Spinal cord (tissue), 10 donors: Measurements from ENCODE around the gene SLCO4A1. TPM values are rescaled to one million over a fixed set of nuclear protein-coding genes. Genes with fewer than 3 reads are reported as not detected.
A peak's percentile ranks its signal among the peaks of the same experiment; 100 is the strongest.
"Not testable (repeated sequence)": the region's sequence is repeated elsewhere in the genome, so short reads cannot be mapped to it uniquely, and the experiment has no call there.

Experiments
- DNase-seq, 6 donors: peaks; one replicate each; pipeline versions ENCODE4 v3.0.0 to v3.0.0-alpha.2; 2013 to 2015; ENCODE audit warnings: low spot score in 6 of 6, low read depth in 4 of 6
- H3K27ac ChIP-seq: one replicate; pipeline ENCODE4 v1.5.1; 2013; ENCODE audit warnings: low read depth, low read length, control low read depth
- H3K27me3 ChIP-seq: one replicate; pipeline ENCODE4 v1.6.1; 2013; ENCODE audit warnings: low read length; ENCODE audit not compliant: control insufficient read depth, insufficient read depth
- H3K36me3 ChIP-seq: one replicate; pipeline ENCODE4 v1.6.1; 2013; ENCODE audit warnings: low read length; ENCODE audit not compliant: control insufficient read depth, insufficient read depth
- H3K4me1 ChIP-seq: one replicate; pipeline ENCODE4 v1.6.1; 2013; ENCODE audit warnings: low read length; ENCODE audit not compliant: control insufficient read depth, insufficient read depth
- H3K4me3 ChIP-seq: one replicate; pipeline ENCODE4 v1.5.1; 2013; ENCODE audit warnings: low read depth, low read length, control low read depth
- H3K9me3 ChIP-seq: one replicate; pipeline ENCODE4 v1.6.1; 2013; ENCODE audit warnings: low read length; ENCODE audit not compliant: control insufficient read depth, insufficient read depth
- WGBS: methylation state at CpG from one replicate; pipeline ENCODE4 v1.1.5; 2013; ENCODE audit warnings: missing lambda C conversion rate; ENCODE audit not compliant: insufficient coverage; 5-methylcytosine and 5-hydroxymethylcytosine counted together
- polyA plus RNA-seq, 2 donors: library from polyadenylated mRNA; unstranded; fragments of 120-200 nt; gene quantifications; one replicate each; pipeline ENCODE4 v1.2.1, GENCODE V29; 2013; ENCODE audit not compliant: insufficient read length in 2 of 2
- total RNA-seq, 2 donors: library from RNA; depleted of rRNA in 1 of 2; stranded (reverse); fragments of 120-200 nt in 1 of 2; fragments of >200 nt in 1 of 2; gene quantifications; one replicate each; pipeline versions ENCODE4 v1.2.3 to v1.2.4, GENCODE V29; 2013 to 2014
- donor health status: healthy.

Gene SLCO4A1
- total and polyA plus RNA-seq, 4 donors: 2.3 to 12.1 (median 5.8) TPM

DNA sequence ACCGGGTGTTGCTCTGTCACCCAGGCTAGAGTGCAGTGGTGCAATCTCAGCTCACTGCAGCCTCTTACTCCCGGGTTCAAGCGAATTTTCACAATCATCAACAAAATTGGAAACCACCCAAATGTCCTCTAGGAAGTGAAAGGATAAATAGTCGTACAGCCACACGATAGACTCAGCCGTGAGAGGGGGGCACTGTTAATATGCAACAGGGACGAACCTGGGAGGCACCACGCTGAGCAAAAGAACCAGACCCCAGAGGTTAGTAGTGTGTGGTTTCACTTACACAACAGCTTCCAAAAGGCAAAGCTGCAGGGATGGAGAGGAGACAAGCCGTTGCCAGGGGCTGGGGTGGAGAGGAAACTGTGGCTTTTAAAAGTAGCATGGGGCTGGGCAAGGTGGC, 36.2 kb downstream of the SLCO4A1 start:
- no peak for DNase-seq
- WGBS: 24% methylated on average over 2 of the region's 9 CpGs
- Histone ChIP-seq H3K4me1 (peaks cover 14% of the 10 kb centered on the region), H3K27ac (no peak overlapping the region), H3K36me3 (peaks cover 6% of the 10 kb centered on the region), H3K9me3 (peaks cover 4% of the 10 kb centered on the region), H3K4me3 (no peak overlapping the region), H3K27me3 (no peaks in the 10 kb centered on the region)

DNA sequence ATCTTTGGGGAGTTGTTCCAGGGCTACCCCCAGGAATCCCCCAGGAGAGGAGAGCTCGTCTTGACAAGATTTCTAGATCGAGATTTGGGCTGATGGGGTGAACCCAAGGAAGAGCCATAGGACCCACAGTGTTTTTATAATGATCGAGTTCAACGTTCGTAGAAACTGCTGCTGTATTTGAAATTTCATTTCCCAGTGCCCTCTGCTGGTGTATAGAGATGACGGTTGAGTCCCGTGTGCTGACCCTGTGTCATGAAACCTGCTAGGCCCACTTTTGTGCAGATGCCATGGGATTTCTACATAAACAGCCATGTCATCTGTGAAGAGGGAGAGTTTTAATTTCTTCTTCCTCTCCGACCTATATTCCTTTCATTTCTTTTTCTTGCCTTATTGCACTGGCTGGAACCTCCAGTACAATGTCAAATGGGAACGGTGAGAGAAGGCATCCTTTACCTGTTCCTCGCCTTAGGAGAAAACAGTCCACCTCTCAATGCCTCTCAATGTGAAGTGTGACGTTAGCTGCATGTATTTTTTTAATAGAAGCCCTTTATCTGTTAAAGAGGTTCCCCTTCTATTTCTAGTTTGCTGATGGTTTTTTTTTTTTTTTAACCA, 37.8 kb downstream of the SLCO4A1 start:
- H3K4me3 ChIP-seq: no peak overlapping the region
- H3K4me1 ChIP-seq: peaks cover 22% of the 10 kb centered on the region
- 94% methylated on average over 3 of the region's 11 CpGs for WGBS
- peaks cover 4% of the 10 kb centered on the region for H3K9me3 ChIP-seq
- DNase-seq: no peak
- H3K27ac ChIP-seq: no peak overlapping the region
- H3K27me3 ChIP-seq: no peaks in the 10 kb centered on the region
- no peaks in the 10 kb centered on the region for H3K36me3 ChIP-seq

DNA sequence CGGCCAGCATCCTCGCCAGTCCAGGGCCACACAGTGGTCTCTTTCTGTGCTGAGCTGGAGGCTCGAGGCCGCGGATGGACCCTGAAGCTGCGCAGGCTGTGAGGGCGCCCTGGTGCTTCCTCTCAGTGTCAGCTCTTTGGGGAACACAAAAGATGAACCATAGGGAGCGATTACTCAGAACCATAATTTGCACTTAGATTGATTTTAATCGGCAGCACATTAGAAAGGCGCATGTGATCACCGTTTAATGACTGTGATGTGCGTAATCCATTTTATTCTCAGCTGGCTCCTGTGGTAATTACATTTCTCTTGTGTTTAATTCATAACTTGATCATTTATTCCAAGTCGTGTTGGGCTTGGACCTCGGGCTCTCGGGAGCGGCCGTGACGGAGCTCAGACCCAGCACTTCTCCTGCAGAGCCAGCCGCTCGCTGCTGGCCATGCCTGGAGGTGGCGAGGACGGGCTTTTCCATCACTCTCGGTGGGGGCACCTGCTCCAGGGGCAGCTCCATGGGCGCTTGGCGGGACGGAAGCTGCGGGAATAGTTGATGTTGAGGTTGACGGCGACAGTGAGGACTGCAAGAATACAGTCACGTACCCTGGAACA, 40.7 kb downstream of the SLCO4A1 start:
- peaks cover 7% of the 10 kb centered on the region for H3K27me3 ChIP-seq
- peak in 1 of 6 donors; percentile 88 for DNase-seq
- H3K4me3 ChIP-seq: no peak overlapping the region
- WGBS: 58% methylated on average over 29 of the region's 30 CpGs
- peaks cover 4% of the 10 kb centered on the region for H3K9me3 ChIP-seq
- peaks cover 45% of the 10 kb centered on the region for H3K4me1 ChIP-seq
- peaks cover 9% of the 10 kb centered on the region for H3K36me3 ChIP-seq
- H3K27ac ChIP-seq: no peak overlapping the region

DNA sequence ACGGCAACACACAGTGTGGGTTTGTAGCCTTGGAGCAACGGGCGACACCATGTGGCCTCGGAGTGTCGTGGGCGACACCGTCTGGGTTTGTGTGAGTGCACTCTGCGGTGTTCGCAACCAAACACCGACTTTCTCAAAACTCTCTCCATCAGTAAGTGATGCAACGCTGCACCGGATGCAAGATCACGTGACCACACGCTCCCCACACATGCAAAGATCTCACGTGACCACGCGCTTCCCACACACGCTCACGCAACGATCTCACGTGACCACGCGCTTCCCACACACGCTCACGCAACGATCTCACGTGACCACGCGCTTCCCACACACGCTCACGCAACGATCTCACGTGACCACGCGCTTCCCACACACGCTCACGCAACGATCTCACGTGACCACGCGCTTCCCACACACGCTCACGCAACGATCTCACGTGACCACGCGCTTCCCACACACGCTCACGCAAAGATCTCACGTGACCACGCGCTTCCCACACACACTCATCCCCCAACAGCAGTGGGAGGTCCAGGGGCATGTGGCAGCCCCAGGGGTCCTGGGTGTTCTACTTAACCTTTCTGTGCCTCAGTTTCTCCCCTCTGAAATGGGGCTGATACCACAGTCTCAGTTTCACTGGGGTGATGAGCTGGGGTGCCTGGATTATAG, 41.5 kb downstream of the SLCO4A1 start:
- not testable (repeated sequence) for DNase-seq, H3K9me3 ChIP-seq, H3K4me3 ChIP-seq, H3K36me3 ChIP-seq, H3K27me3 ChIP-seq, H3K27ac ChIP-seq
- WGBS: 93% methylated on average over 24 of the region's 52 CpGs
- H3K4me1 ChIP-seq: peaks cover 53% of the 10 kb centered on the region

DNA sequence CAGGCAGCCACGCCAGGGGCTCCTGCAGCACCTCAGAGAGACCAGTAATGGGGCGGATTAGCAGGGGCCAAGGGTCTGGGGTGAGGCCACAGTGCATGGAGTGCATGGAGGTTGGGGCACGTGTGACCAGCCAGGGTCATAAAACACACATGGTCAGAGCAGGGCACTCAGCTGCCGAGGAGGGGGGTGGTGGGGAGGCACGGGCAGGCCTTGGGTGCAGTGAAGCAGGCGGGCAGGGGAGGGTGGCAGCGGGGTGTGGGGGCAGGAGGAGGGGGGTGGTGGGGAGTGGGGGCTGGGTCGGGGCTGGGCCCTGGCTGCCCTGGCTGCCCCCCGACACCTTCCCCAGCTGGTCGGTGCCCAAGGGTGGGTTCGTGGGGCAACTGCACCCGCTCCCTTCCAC, 42.7 kb downstream of the SLCO4A1 start:
- Histone ChIP-seq H3K9me3 (peaks cover 2% of the 10 kb centered on the region), H3K27me3 (peaks cover 7% of the 10 kb centered on the region), H3K36me3 (peaks cover 9% of the 10 kb centered on the region), H3K4me1 (peaks cover 65% of the 10 kb centered on the region), H3K27ac (no peak overlapping the region), H3K4me3 (no peak overlapping the region)
- no peak for DNase-seq
- WGBS: 65% methylated on average over 4 of the region's 12 CpGs

DNA sequence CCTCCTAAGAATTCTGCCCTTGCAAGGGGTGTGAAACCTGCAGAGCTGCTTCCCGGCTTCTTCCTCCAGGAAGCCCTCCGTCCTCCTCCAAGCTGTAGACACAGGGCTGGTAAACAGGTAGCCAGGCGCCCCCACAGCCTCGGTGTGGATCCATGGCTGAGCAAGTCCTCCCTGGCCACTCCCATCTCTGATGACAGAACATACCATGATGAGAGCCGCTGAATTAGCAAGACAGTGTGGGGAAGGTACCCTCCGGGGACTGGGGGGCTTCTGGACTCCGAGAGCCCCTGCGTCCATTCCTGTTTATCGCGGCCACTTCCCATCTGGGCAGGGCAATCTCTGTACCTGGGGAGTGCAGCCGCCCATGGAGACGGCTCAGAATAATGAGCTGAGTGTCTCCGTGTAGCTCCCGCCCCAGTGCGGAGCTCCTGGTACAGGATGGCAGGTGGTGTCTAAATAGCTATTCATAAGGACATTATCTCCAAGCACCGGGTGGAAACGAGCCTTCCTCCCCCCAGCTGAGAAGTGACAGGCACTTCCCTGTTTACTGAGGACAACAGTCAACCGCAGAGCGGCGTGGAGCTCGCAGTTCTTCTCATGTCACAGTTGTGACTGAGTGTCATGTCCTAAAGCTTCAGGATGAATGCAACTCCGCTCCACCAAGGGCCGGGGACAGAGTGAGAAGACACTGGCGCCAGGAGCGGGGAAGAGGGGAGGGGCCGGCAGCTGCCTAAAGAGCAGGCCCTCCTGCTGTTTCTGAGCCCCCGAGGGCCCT, 43.7 kb downstream of the SLCO4A1 start:
- peaks cover 9% of the 10 kb centered on the region for H3K36me3 ChIP-seq
- DNase-seq: peak in 2 of 6 donors; percentile 63 to 77
- H3K9me3 ChIP-seq: no peaks in the 10 kb centered on the region
- H3K27me3 ChIP-seq: peaks cover 7% of the 10 kb centered on the region
- WGBS: 21% methylated on average over 21 of the region's 27 CpGs
- H3K4me1 ChIP-seq: peaks cover 73% of the 10 kb centered on the region
- H3K4me3 ChIP-seq: no peak overlapping the region
- no peak overlapping the region for H3K27ac ChIP-seq

DNA sequence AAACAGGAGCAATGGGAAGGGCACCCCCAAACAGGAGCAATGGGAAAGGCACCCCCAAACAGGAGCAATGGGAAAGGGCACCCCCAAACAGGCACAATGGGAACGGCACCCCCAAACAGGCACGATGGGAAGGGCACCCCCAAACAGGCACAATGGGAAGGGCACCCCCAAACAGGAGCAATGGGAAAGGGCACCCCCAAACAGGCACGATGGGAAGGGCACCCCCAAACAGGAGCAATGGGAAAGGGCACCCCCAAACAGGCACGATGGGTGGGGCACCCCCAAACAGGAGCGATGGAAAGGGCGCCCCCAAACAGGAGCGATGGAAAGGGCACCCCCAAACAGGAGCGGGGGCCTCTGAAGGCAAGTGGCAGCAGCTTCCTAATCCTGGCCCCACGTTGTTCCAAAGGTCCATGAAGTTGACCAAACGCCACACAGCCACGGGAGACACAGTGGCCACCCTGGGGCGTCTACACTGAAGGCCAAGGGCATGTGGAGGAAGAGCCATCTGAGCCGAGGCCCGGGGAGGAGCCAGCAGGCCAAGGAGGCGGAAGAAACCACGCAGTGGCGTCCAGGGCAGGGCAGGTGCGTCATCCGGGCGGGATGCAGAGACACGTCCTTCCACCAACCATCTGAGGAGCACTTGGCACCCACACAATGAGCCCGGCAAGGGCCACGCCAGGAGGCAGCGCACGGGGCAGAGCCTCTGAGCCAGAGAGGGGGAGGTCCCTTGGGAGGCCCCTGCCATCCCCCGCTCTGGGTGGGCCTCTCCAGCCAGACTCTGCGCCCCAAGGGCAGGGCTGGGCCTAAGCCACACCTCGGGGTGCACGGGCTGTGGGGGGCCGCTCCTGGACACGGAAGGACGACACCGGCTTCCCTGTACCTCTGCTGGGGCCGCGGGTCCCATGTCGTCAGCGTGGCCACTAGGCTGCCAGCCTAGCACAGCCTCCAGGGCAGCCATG, 44.8 kb downstream of the SLCO4A1 start:
- WGBS: 91% methylated on average over 35 of the region's 37 CpGs
- Histone ChIP-seq H3K9me3 (no peaks in the 10 kb centered on the region), H3K4me1 (peaks cover 84% of the 10 kb centered on the region), H3K27me3 (peaks cover 7% of the 10 kb centered on the region), H3K36me3 (peaks cover 9% of the 10 kb centered on the region), H3K27ac (no peak overlapping the region), H3K4me3 (no peak overlapping the region)
- DNase-seq: no peak

DNA sequence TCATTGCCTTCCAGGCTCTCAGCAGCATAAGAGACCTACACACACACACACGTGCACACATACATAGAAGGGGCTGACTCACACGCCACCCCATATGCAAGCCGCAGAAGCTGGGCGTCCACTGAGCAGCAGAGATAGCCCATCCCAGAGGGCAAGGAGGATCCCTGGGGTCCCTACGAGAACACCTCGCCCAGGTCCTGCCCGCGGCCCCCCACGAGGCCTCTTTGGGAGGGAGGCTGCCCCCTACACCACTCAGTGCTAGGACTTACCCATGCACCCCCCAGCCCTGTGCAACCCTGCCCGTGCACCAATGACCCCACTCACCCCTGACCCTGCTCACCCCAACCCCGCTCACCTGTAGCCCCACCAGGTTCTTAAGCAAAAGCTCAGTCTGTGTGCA, 45.8 kb downstream of the SLCO4A1 start:
- 96% methylated on average over 7 of the region's 11 CpGs for WGBS
- peaks cover 87% of the 10 kb centered on the region for H3K4me1 ChIP-seq
- H3K27me3 ChIP-seq: peaks cover 7% of the 10 kb centered on the region

More for the DNA sequence above, 45.8 kb downstream of the SLCO4A1 start:
- Histone ChIP-seq H3K9me3 (no peaks in the 10 kb centered on the region), H3K4me3 (no peak overlapping the region), H3K36me3 (peaks cover 9% of the 10 kb centered on the region), H3K27ac (no peak overlapping the region)
- no peak for DNase-seq
